ENCODE results near the gene FTO. TPM values are rescaled to one million over a fixed set of nuclear protein-coding genes. Genes with fewer than 3 reads are reported as not detected.

FTO gene
- total RNA-seq, 4 donors from 2014 or later: 62.0 to 90.1 (median 75.1) TPM

- TF ChIP-seq CTCF (IDR thresholded peaks at IDR 0.05 in 4 of 5, conservative IDR thresholded peaks at IDR 0.05 in 1 of 5) (no peak), POLR2A (IDR thresholded peaks at IDR 0.05) (no peak)
- Histone ChIP-seq H3K27me3 (no peaks in the 10 kb centered on the region), H3K27ac (no peak overlapping the region), H3K36me3 (no peaks in the 10 kb centered on the region), H3K9me3 (no peaks in the 10 kb centered on the region), H3K4me1 (no peaks in the 10 kb centered on the region), H3K4me3 (no peak overlapping the region)
- ATAC-seq (no peak), DNase-seq (no peak)
- intact Hi-C loops (cut with DNase I; ENCODE audit: low total_unique reads) (no loop called here), in situ Hi-C loops (cut with MboI; ENCODE audit: low sequenced_read_pairs in 4 of 4) (no loop called here)
Measured at GRCh38 chr16:54059319-54059718, 355.4 kb downstream of the FTO start.

GRCh38 chr16:54060599-54061421 lies 356.9 kb downstream of the FTO start:
- H3K4me3 ChIP-seq: no peak overlapping the region
- in situ Hi-C loops (cut with MboI; ENCODE audit: low sequenced_read_pairs in 4 of 4): no loop called here
- no peak for DNase-seq
- no peaks in the 10 kb centered on the region for H3K9me3 ChIP-seq
- TF ChIP-seq CTCF (IDR thresholded peaks at IDR 0.05 in 4 of 5, conservative IDR thresholded peaks at IDR 0.05 in 1 of 5) (no peak), POLR2A (IDR thresholded peaks at IDR 0.05) (no peak)
- H3K36me3 ChIP-seq: no peaks in the 10 kb centered on the region
- intact Hi-C loops (cut with DNase I; ENCODE audit: low total_unique reads): no loop called here
- no peak for ATAC-seq
- H3K27ac ChIP-seq: no peak overlapping the region
- no peaks in the 10 kb centered on the region for H3K4me1 ChIP-seq
- no peaks in the 10 kb centered on the region for H3K27me3 ChIP-seq

GRCh38 chr16:54061454-54061853 lies 357.5 kb downstream of the FTO start:
- no peak overlapping the region for H3K4me3 ChIP-seq
- in situ Hi-C loops (cut with MboI; ENCODE audit: low sequenced_read_pairs in 4 of 4) (no loop called here), intact Hi-C loops (cut with DNase I; ENCODE audit: low total_unique reads) (no loop called here)
- H3K36me3 ChIP-seq: no peaks in the 10 kb centered on the region
- DNase-seq (no peak), ATAC-seq (no peak)
- TF ChIP-seq CTCF (IDR thresholded peaks at IDR 0.05 in 4 of 5, conservative IDR thresholded peaks at IDR 0.05 in 1 of 5) (no peak), POLR2A (IDR thresholded peaks at IDR 0.05) (no peak)
- H3K9me3 ChIP-seq: no peaks in the 10 kb centered on the region
- no peak overlapping the region for H3K27ac ChIP-seq
- no peaks in the 10 kb centered on the region for H3K27me3 ChIP-seq
- H3K4me1 ChIP-seq: peaks cover 4 to 6% of the 10 kb centered on the region in 2 donors

GRCh38 chr16:54062361-54063278 lies 358.7 kb downstream of the FTO start:
- no peak overlapping the region for H3K27ac ChIP-seq
- no peak overlapping the region for H3K4me3 ChIP-seq
- peaks cover 12 to 15% of the 10 kb centered on the region in 2 donors for H3K4me1 ChIP-seq
- H3K36me3 ChIP-seq: no peaks in the 10 kb centered on the region
- no peaks in the 10 kb centered on the region for H3K9me3 ChIP-seq
- DNase-seq: no peak
- in situ Hi-C loops (cut with MboI; ENCODE audit: low sequenced_read_pairs in 4 of 4) (no loop called here), intact Hi-C loops (cut with DNase I; ENCODE audit: low total_unique reads) (no loop called here)
- no peak for ATAC-seq
- TF ChIP-seq POLR2A (IDR thresholded peaks at IDR 0.05) (no peak), CTCF (IDR thresholded peaks at IDR 0.05 in 4 of 5, conservative IDR thresholded peaks at IDR 0.05 in 1 of 5) (no peak)
- H3K27me3 ChIP-seq: no peaks in the 10 kb centered on the region

All from gastrocnemius medialis (tissue), 4 donors.